Activated T-cell treated with anti-CD3 and anti-CD28 coated beads for 24 hours (primary cell): ENCODE results near the gene LTBP1.
"Not testable (repeated sequence)": the region's sequence is repeated elsewhere in the genome, so short reads cannot be mapped to it uniquely, and the experiment has no call there.

ENCODE experiments used
- DNase-seq: peaks from one replicate; pipeline ENCODE4 v3.0.0-alpha.2; 2020; ENCODE audit warnings: low read depth

Gene LTBP1

DNA sequence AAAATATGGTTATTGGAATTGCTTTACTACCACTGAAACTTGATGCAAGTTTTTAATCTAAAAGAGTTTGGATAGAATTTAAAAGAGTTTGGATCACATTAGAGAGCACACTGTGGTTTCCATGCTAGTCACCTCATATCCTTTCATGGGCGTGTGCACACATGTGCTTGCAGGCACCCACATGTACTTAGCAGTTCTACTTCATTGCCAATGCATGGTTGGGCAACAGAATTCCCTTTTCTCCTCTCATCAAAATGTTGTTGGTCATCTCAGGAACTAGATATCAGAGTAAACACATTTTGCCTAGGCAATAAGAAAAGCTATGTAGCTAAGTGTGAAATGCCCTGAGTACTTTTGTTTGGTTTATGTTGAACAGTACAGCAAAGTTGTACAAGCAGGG is 275.6 kb downstream of the LTBP1 start:
- no peak for DNase-seq

DNA sequence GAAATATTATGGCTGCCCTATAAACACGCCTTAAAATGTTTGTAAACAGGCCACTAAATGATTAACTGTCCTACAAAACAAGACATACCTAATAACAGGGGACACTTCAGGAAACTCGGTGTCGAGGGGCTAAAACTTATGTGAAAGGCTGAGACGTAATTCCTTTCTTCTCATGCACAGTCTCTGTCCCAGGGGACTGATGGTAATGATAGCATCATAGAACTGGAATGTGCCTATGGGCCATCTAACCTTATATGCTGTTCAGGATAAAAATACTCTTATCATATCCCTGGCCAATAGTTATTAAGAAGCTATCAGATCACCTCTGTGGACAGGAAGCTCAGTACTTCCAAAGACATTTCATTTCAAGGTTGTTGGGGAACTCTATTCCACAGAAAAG is 277.1 kb downstream of the LTBP1 start:
- DNase-seq: no peak

DNA sequence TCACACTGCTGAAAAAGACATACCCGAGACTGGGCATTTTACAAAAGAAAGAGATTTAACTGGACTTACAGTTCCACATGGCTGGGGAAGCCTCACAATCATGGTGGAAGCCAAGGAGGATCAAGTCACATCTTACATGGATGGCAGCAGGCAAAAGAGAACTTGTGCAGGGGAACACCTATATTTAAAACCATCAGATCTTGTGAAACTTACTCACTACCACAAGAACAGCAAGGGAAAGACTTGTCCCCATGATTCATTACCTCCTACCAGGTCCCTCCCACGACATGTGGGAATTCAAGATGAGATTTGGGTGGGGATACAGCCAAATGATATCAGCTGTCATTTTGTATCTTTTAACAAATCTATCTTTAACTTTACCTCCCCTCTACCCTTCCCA is 278.6 kb downstream of the LTBP1 start:
- DNase-seq: no peak

DNA sequence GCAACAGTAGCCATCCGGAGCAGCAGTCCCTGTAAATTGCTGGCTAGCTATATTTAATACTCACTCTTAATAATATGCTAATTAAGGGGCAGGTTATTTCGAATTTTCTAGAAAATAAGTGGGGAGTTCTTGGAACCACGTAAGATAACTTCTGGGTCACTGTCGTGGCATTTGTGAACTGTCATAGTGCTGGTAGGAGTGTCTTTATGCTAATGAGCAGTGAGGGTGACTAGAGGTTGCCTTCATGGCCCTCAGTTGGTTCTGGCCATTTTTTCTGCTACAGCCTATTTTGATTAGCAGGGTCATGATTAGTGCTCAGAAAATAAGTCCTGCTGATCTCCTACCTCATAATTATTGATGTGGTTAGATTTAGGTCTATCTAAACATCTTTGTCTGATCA is 279.8 kb downstream of the LTBP1 start:
- no peak for DNase-seq

DNA sequence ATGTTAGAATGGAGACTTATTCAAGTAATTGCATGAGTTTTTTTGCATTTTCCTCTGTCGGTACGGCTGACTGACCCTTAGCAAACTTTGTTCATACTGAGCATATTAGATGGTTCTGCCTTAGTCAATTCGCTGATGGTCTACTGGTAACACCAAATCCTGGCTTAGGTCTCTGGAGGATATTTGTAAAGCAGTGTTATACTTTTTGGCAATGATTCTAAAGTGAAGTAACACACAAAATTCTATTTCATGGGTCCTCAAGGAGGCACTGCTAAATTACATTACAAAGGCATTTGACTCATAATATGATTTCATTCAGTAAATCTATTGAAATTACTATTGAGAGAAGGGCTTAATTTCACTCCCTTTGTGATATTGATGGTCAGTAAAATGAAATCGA is 282.9 kb downstream of the LTBP1 start:
- DNase-seq: no peak

DNA sequence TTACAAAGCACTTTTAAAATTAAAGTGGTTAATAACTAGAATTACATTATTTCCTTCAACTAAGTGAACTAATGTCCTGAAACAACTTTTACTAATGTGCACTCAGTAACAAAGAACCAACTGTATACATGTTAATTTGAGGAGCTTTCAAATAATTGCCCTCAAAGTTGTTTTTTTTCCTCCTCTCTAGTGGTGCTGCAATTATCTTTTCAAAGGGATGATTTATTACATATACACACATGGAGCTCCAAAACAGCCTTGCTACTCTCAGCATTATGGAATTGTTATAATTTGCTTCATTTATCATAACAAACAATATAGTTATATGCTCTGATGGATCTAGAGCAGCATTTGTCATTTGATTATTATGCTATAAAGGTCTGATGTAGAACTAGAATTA is 283.4 kb downstream of the LTBP1 start:
- DNase-seq: no peak

DNA sequence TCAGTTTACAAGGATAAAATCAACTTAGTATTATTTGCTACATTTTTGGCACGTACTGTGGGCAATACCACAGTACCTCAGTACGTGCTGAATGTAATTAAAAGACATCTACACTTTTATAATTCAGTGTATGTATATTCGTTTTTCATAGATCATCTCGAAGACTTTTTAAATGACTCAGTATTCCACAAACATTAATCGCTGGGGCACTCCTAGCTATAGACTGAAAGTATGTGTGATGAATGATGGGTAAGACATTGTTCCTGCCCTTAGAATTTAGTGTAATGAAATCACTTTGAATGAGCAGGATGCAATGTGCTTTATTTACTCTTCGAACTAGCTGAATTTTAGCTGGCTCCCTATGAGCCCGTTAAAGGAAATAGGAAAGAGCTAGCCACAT is 284.1 kb downstream of the LTBP1 start:
- no peak for DNase-seq

DNA sequence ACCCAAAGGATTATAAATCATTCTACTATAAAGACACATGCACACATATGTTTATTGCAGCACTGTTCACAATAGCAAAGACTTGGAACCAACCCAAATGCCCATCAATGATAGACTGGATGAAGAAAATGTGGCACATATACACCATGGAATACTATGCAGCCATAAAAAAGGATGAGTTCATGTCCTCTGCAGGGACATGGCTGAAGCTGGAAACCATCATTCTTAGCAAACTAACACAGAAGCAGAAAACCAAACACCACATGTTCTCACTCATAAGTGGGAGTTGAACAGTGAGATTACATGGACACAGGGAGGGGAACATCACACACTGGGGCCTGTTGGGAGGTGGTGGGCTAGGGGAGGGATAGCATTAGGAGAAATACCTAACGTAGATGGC is 288.8 kb downstream of the LTBP1 start:
- not testable (repeated sequence) for DNase-seq

DNA sequence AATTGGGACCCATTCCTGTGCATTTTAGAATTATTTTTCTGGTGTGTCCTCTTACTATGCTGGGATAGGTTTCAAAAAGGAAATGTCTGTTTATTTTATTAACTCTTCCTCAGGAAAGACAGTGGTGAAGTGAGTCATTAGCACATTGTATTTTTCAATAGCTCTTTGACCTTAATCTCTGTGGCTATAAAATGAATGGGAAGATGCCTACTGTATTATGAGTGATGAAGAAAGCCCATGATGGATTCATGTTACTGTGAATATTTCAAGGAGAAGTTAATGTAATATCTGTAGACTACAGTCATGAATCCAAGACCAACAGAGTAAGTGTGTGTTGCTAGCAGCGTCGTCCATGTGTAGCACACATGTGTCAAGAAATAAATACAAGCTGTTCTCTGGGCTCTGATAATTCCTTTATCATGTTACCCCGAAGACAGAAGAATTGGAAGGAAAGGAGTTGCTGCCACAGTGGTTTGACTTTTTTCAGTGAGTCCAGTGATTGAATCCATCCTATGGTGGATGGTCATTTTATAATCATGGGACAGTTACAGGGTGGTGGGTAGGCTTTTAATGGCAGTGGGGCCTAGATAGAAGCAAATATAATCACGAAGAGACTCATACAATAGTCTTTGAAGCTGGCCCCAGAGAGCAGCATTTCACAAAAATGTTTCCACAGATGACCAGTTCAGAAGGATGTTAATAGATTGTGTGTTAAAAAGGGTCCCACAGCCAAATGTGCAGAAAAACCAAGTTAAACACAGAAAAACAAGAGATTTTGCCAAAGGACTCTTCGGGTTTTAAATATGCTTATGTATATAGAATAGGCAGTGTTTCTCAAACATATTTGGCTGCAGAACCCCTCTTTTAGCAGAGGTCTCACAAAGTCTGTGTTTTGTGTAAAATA is 290.0 kb downstream of the LTBP1 start:
- no peak for DNase-seq

DNA sequence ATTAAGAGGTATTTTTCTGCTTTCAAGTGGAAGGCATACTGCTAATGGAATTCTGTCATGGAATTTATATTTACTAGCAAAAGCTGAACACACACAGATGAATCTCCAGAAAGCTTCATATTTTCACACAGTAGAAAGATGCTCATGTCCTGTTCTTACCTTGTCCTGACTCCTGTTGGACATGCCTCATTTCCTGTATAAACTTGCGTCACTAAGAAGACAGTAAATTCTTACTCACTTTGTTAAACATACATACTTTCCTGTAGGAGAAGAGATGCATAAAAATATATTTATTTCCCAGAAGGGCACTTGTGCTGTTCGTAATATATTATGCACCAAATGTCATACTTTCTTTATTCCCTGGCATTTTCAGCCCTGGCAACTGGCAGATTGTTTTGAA is 291.4 kb downstream of the LTBP1 start:
- DNase-seq: no peak

DNA sequence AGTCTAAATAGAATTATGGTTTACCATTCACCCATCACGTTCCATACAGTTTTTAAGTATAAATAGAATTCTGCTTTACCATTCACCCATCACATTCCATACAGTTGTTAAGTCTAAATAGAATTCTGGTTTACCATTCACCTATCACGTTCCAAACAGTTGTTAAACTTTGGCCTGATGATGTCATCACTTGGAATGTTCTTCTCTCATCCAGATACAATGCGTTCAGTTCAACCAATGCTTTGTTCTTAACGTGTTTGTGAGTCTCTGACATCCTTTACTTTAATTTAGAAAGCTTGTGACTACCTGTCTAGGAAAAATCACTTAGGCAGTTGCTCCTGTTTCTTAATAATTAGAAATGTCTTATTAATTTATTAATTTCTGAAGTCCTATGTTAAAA is 293.4 kb downstream of the LTBP1 start:
- DNase-seq: no peak

DNA sequence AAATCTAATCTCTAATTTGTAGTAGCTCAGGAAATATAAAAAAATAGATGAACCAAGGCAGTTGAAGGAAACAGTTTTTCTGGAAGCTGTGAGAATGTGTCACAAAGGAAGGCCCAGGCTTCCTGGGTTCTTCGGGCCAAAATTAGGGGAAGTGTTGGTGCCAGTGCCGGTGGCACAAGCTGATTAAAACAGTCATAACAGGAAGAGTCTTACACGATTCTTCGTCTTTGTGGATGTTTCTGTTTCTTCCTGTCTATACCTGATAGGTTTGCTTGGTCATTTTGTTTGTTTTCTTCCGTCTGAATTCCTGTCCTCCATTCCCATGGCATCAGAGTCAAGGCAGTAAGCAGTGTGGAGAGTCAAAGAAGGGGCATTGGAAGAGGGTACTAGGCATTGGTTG is 294.3 kb downstream of the LTBP1 start:
- no peak for DNase-seq

DNA sequence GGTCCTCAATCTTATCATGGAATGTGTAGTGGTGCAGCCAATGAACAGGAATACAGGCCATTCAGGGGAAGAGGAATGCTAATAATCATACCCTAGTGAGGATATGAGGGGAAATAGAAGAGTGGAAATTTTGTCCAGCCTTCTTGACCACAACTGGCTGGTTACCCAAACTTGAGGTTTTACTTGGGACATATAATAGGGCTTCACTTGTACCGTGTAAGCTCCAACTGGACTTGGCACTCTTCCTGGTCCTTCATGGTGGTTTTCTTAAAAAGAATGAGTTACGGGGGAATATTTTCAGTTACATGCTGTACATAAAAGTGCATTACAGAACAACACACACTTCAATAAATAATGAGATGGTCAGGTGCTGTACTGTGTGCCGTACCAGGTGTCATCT is 294.8 kb downstream of the LTBP1 start:
- no peak for DNase-seq

DNA sequence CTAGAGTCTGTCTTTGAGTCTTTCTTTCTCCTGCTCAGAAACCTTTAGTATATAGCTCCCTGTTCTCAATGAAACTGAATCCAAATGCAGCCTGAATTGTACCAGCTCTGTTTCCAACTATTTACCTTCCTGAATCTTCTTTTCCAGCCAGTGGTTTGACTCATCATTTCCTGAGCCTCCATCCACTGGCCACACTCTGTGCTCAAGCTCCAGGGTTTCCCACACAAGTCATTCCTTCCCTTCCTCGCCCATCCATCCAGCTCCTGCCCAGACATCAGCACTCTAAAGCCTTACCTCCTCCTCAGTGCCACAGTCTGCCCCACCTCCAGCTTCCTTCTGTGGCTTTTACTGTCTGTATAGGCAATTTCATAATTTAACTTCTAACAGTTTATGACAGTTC is 296.1 kb downstream of the LTBP1 start:
- no peak for DNase-seq

DNA sequence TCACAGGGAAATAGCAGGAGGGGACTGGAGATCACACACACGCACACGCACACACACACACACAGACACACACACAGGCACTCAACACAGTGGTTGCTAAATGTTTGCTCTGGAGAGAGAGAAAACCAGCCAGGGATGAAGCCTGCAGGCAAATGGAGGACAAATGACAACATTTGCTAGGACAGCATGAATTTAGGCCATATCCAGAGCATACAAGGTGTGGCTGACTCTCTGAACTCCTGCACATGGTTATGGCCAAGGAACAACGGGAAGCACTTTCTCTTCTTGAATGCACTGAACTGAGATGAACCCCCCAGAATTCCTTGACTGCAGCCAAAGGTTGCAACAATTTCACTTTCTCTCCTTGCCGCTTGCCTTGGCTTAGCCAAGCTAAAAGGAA is 299.7 kb downstream of the LTBP1 start:
- DNase-seq: no peak

DNA sequence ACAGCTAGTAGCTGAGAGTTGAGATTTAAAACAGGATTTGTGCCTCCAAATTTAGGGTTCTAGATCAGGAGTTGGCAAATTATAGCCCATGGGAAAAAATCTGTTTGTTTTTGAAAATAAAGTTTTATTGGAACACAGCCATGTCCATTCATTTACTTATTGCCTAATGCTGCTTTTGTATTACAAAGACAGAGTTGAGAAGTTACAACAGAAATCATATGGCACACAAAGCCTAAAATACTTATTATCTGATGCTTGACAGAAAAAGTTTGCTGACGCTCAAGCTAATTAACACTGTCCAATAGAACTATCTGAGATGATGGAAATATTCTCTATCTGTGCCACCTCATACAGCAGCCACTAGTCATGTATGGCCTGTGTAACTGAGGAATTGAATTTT is 300.6 kb downstream of the LTBP1 start:
- DNase-seq: no peak

DNA sequence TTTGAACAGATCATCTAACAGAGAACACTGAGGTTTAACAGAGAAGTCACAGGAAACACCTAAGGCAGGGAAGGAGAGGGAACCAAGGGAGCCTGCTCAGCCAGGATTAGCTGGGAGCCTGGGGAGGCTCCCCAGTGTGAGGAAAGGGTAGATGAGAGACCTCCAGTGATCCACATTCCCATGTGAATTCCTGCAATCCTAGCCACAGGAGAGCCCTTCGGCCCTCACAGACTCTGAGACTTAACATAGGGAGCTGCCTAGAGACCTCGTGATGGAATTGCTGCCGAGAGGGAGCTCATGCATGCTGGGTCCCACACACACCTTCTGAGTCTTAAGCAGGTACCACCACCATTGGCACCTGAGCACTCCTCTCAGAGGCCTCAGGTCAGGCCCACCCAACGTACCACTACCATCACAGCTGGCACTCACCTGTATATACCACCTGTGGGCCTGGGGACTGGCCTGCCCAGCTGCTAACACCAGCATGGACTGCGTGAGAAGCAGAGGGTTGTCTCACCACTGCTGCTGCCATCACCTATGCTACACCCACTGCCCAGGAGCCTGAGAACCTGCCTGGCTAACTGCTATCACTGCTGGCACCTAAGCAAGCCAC is 303.8 kb downstream of the LTBP1 start:
- no peak for DNase-seq

DNA sequence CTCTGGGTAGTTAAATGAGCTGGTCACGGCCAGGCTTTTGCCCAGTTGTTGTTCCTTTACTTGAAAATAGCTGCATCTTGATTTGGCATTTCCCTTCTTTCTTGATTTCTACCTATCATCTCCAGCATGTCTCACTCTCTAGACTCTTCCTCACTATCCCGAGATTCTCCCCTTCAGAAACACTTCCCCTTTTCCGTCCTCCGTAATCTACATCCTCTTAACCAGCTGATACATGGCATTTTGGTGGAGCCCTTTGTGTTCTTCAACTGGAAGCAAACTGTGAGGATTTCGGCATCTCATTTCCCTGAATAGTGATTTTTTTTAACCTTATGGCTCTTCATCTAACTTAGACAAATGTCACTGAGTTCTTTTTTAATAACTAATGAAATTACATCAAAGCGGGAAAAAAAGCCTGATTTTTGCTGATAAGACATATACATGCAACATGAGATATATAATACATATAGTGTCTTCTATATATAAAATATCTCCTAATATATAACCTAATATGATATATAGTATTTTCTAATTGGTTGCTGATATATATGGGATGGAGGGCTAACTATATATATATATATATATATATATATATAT is 309.5 kb downstream of the LTBP1 start:
- DNase-seq: no peak

DNA sequence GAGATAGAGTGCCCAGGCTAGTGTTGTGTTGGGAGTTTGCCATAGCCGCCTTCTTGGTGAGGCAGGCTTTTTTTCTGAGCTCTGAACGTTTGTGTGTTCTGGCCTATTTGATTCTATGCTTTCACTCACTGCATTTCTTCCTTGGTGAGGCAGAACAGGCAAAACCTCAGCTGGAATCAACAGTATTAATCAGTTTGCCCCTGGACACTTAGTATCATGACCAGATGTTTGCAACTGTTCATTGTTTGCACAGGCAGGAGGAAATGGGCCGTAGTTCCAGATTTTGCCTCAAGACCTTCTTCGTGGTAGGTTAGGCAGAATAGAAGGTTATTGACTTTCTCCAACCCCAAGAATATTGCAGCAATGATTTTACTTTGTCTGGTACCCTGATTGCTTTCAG is 311.6 kb downstream of the LTBP1 start:
- no peak for DNase-seq

DNA sequence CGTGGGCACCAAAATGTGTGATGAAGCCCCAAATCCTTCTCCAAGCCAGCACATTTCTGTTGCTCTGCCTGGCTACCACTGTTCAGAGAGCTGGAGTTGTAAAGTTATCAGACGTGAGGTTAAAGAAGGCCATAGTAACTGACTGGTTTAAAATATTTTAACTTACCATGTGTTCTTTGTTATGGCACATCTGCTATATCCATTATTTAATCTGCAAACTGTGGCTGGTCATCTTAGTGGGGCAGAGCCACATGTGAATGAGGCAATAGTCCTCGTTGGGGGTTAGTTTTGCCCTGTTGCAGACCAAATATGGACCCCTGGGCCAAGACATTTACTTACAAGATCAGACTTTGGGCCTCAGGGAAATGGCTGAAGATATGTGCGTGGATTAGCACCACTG is 315.3 kb downstream of the LTBP1 start:
- DNase-seq: no peak

DNA sequence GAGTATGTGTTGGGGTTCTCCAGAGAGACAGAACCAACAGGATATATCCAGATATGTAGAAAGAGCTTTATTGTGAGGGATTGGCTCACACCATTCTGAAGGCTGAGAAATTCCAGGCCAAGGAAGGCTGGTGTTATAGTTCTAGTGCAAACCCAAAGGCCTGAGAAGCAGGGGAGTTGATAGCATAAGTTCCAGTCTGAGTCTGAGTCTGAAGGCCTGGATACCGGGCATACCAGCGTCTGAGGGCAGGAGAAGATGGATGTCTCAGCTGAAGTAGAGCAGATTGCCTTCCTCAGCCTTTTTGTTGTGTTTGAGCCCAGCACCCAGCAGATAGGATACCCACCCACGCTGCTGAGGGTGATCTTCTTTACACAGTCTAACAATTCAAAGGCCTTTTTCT is 318.0 kb downstream of the LTBP1 start:
- DNase-seq: no peak

DNA sequence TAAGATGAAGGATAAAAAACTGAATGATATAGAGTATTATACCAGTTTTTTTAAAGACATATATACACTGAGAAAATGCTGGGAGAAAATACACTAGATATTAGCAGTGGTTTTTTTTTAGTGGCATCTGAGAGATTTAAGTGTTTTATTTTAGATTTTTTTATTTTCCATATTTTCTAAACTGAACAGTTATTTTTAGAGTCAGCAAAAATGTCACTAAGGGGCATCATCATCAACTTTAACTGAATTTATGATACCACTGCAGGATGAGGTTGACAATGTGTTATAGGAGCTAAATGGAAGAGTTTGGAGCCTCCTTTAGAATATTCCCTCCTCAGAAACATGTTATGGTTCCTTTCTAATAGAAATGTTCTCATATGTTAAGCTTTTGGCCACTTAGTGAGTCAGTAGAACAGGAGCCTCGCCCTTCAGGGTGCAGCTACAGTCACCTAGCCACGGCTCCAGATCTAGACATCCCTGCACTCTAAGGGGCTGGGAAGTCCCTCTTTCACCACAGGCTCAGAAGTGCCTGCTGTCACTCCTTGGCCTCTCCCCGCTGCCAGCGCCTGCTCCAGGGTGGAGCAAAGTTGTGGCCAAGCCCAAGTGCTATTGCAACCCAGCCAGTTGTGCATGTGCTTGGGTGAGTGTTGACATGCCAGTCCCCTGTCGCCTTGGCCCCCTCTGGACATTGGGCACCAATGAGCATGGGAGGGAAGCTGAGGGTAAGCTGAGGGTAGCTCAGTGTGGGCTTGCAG is 319.0 kb downstream of the LTBP1 start:
- DNase-seq: no peak

DNA sequence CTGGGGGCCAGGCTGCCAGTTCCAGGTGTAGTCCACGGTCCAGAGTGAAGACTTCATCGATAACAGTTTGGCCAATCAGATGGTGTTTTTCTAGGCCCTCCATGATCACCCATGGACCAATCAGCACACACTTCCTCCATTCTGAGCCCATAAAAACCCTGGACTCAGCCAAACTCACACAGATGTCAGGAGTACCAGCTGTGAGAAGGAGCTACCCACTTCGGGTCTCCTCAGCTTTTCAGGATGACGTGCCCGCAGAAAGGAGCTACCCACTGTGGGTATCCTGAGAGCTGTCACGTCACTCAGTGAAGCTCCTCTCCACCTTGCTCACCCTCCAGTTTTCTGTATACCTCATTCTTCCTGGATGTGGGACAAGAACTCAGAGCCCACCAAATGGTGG is 319.7 kb downstream of the LTBP1 start:
- no peak for DNase-seq
